Type B pancreatic cell (in vitro differentiated cells): ENCODE data around the gene RNF8. TPM values are rescaled to one million over a fixed set of nuclear protein-coding genes. Genes with fewer than 3 reads are reported as not detected.

Experiments
- DNase-seq: peaks from one replicate; pipeline ENCODE4 v3.0.0; 2021; ENCODE audit warnings: mixed read lengths; ENCODE audit not compliant: unreplicated experiment; ENCODE audit errors: extremely low spot score
- H3K27ac Mint-ChIP-seq: 2 replicates; pipeline ENCODE4 v1.8.0; 2021; ENCODE audit warnings: mild to moderate bottlenecking, mixed read lengths
- H3K27me3 Mint-ChIP-seq: 2 replicates; pipeline ENCODE4 v1.8.0; 2021; ENCODE audit warnings: mixed read lengths
- H3K36me3 Mint-ChIP-seq: 2 replicates; pipeline ENCODE4 v1.8.0; 2021; ENCODE audit warnings: mixed read lengths
- H3K4me1 Mint-ChIP-seq: one replicate; pipeline ENCODE4 v1.8.0; 2021; ENCODE audit warnings: mixed read lengths; ENCODE audit not compliant: unreplicated experiment
- H3K4me3 Mint-ChIP-seq: 2 replicates; pipeline ENCODE4 v1.8.0; 2021; ENCODE audit warnings: mild to moderate bottlenecking, mixed read lengths
- H3K9me3 Mint-ChIP-seq: 2 replicates; pipeline ENCODE4 v1.8.0; 2021; ENCODE audit warnings: mixed read lengths
- CTCF ChIP-seq: fragments of 200-600 bp; sonication (generic); conservative IDR thresholded peaks from 2 replicates; pipeline ENCODE4 v1.5.0; 2021; ENCODE audit warnings: antibody characterized with exemption, mild to moderate bottlenecking
- total RNA-seq: library from RNA; stranded (reverse); gene quantifications from 2 replicates; pipeline ENCODE4 v1.2.1, GENCODE V29; 2021; ENCODE audit warnings: low replicate concordance

Gene RNF8
- total RNA-seq, 1 donor from 2014 or later = 38.6 TPM

GRCh38 chr6:37373822-37374471, 20.2 kb downstream of the RNF8 start:
- Mint-ChIP-seq H3K4me3 (no peak overlapping the region), H3K27ac (peak overlapping the region; percentile 31), H3K36me3 (peaks cover 21% of the 10 kb centered on the region), H3K4me1 (peaks cover 4% of the 10 kb centered on the region), H3K27me3 (no peaks in the 10 kb centered on the region), H3K9me3 (no peaks in the 10 kb centered on the region)
- DNase-seq = no peak
- no peak for TF ChIP-seq CTCF

GRCh38 chr6:37375376-37375775, 21.6 kb downstream of the RNF8 start:
- DNase-seq = no peak
- H3K27me3 Mint-ChIP-seq = no peaks in the 10 kb centered on the region
- no peak overlapping the region for H3K4me3 Mint-ChIP-seq
- no peak overlapping the region for H3K27ac Mint-ChIP-seq
- peaks cover 4% of the 10 kb centered on the region for H3K4me1 Mint-ChIP-seq
- H3K9me3 Mint-ChIP-seq = no peaks in the 10 kb centered on the region
- H3K36me3 Mint-ChIP-seq = peaks cover 18% of the 10 kb centered on the region
- no peak for TF ChIP-seq CTCF

- peaks cover 16% of the 10 kb centered on the region for H3K36me3 Mint-ChIP-seq
- no peaks in the 10 kb centered on the region for H3K4me1 Mint-ChIP-seq
- H3K9me3 Mint-ChIP-seq = no peaks in the 10 kb centered on the region
- H3K27me3 Mint-ChIP-seq = no peaks in the 10 kb centered on the region
- H3K4me3 Mint-ChIP-seq = no peak overlapping the region
- no peak overlapping the region for H3K27ac Mint-ChIP-seq
- no peak for DNase-seq
- no peak for TF ChIP-seq CTCF
These were observed 22.4 kb downstream of the RNF8 start for GRCh38 chr6:37376078-37376743.

- peak overlapping the region; percentile 77 for H3K27ac Mint-ChIP-seq
- H3K4me1 Mint-ChIP-seq = no peaks in the 10 kb centered on the region
- peak; percentile 75 for TF ChIP-seq CTCF
- peak overlapping the region; percentile 3 for H3K4me3 Mint-ChIP-seq
- H3K27me3 Mint-ChIP-seq = no peaks in the 10 kb centered on the region
- peaks cover 24% of the 10 kb centered on the region for H3K36me3 Mint-ChIP-seq
- DNase-seq = no peak
- H3K9me3 Mint-ChIP-seq = no peaks in the 10 kb centered on the region
These were observed 27.8 kb downstream of the RNF8 start for GRCh38 chr6:37381579-37381978.

GRCh38 chr6:37382994-37383765, 29.4 kb downstream of the RNF8 start:
- Mint-ChIP-seq H3K9me3 (no peaks in the 10 kb centered on the region), H3K27me3 (no peaks in the 10 kb centered on the region), H3K27ac (no peak overlapping the region), H3K4me3 (no peak overlapping the region), H3K36me3 (peaks cover 20% of the 10 kb centered on the region), H3K4me1 (no peaks in the 10 kb centered on the region)
- peak; percentile 31 for TF ChIP-seq CTCF
- no peak for DNase-seq
